NCI-H2081 (cell line): ENCODE measurements around the gene BTRC.
A peak's percentile ranks its signal among the peaks of the same experiment; 100 is the strongest.

Experiments
- DNase-seq, 2 experiments: peaks; one replicate each; lab custom pipeline; 2025; lab: John Stamatoyannopoulos, UW

BTRC gene

GRCh38 chr10:101535949-101536348, 182.0 kb downstream of the BTRC start:
- no peak for DNase-seq

GRCh38 chr10:101536800-101537199, 182.8 kb downstream of the BTRC start:
- DNase-seq = no peak

- peak in 1 of 2 experiments; percentile 41 for DNase-seq
Measured at GRCh38 chr10:101538446-101538845, 184.5 kb downstream of the BTRC start.

- no peak for DNase-seq
Measured at GRCh38 chr10:101545898-101546297, 191.9 kb downstream of the BTRC start.

- DNase-seq = no peak
Measured at GRCh38 chr10:101550965-101551364, 197.0 kb downstream of the BTRC start.

- DNase-seq = no peak
Measured at GRCh38 chr10:101552442-101552841, 198.5 kb downstream of the BTRC start.

GRCh38 chr10:101557541-101557940, 203.6 kb downstream of the BTRC start:
- no peak for DNase-seq

GRCh38 chr10:101558204-101558603, 204.2 kb downstream of the BTRC start:
- DNase-seq = no peak

- no peak for DNase-seq
Measured at GRCh38 chr10:101558671-101559595, 205.0 kb downstream of the BTRC start.

- no peak for DNase-seq
Measured at GRCh38 chr10:101559596-101560297, 205.8 kb downstream of the BTRC start.

GRCh38 chr10:101560298-101561067, 206.5 kb downstream of the BTRC start:
- no peak for DNase-seq

- no peak for DNase-seq
Measured at GRCh38 chr10:101561068-101561915, 207.3 kb downstream of the BTRC start.

- no peak for DNase-seq
Measured at GRCh38 chr10:101562231-101562630, 208.3 kb downstream of the BTRC start.

GRCh38 chr10:101563007-101563406, 209.0 kb downstream of the BTRC start:
- no peak for DNase-seq

- no peak for DNase-seq
Measured at GRCh38 chr10:101563497-101564040, 209.6 kb downstream of the BTRC start.

GRCh38 chr10:101564490-101564991, 210.6 kb downstream of the BTRC start:
- no peak for DNase-seq

- DNase-seq = no peak
Measured at GRCh38 chr10:101565370-101565900, 211.5 kb downstream of the BTRC start.

GRCh38 chr10:101565936-101566332, 212.0 kb downstream of the BTRC start:
- peak in 1 of 2 experiments; percentile 32 for DNase-seq

GRCh38 chr10:101566333-101567164, 212.6 kb downstream of the BTRC start:
- peak; percentile 69 to 77 for DNase-seq
